ENCODE data around the gene SATB1.

The SATB1 gene

GRCh38 chr3:18442756-18443664 lies 17.9 kb upstream of the SATB1 start:
- Histone ChIP-seq H3K36me3 (no peaks in the 10 kb centered on the region), H3K4me3 (ENCODE audit: low read depth, low read length) (no peak overlapping the region), H3K27me3 (ENCODE audit: insufficient read depth, low read depth, severe bottlenecking) (peaks cover 26% of the 10 kb centered on the region), H3K27ac (no peak overlapping the region), H3K9me3 (ENCODE audit: severe bottlenecking) (no peaks in the 10 kb centered on the region)
- DNase-seq = no peak
- TF ChIP-seq CTCF (IDR thresholded peaks at IDR 0.05; ENCODE audit: low read depth, low read length) = no peak

- H3K27ac ChIP-seq = no peak overlapping the region
- no peak for TF ChIP-seq CTCF (IDR thresholded peaks at IDR 0.05; ENCODE audit: low read depth, low read length)
- H3K4me3 ChIP-seq (ENCODE audit: low read depth, low read length) = no peak overlapping the region
- no peak for DNase-seq
- H3K36me3 ChIP-seq = no peaks in the 10 kb centered on the region
- H3K9me3 ChIP-seq (ENCODE audit: severe bottlenecking) = no peaks in the 10 kb centered on the region
- H3K27me3 ChIP-seq (ENCODE audit: insufficient read depth, low read depth, severe bottlenecking) = peaks cover 26% of the 10 kb centered on the region
Measured at GRCh38 chr3:18441551-18441950, 16.4 kb upstream of the SATB1 start.

GRCh38 chr3:18440066-18440722 lies 15.1 kb upstream of the SATB1 start:
- Histone ChIP-seq H3K9me3 (ENCODE audit: severe bottlenecking) (no peaks in the 10 kb centered on the region), H3K27me3 (ENCODE audit: insufficient read depth, low read depth, severe bottlenecking) (peaks cover 16% of the 10 kb centered on the region), H3K4me3 (ENCODE audit: low read depth, low read length) (no peak overlapping the region), H3K27ac (no peak overlapping the region), H3K36me3 (no peaks in the 10 kb centered on the region)
- no peak for TF ChIP-seq CTCF (IDR thresholded peaks at IDR 0.05; ENCODE audit: low read depth, low read length)
- DNase-seq = no peak

GRCh38 chr3:18439281-18439680 lies 14.1 kb upstream of the SATB1 start:
- TF ChIP-seq CTCF (IDR thresholded peaks at IDR 0.05; ENCODE audit: low read depth, low read length) = no peak
- Histone ChIP-seq H3K27me3 (ENCODE audit: insufficient read depth, low read depth, severe bottlenecking) (peaks cover 14% of the 10 kb centered on the region), H3K27ac (no peak overlapping the region), H3K36me3 (no peaks in the 10 kb centered on the region), H3K9me3 (ENCODE audit: severe bottlenecking) (no peaks in the 10 kb centered on the region), H3K4me3 (ENCODE audit: low read depth, low read length) (no peak overlapping the region)
- DNase-seq = no peak

- no peaks in the 10 kb centered on the region for H3K36me3 ChIP-seq
- H3K27ac ChIP-seq = no peak overlapping the region
- no peak for DNase-seq
- no peak for TF ChIP-seq CTCF (IDR thresholded peaks at IDR 0.05; ENCODE audit: low read depth, low read length)
- no peaks in the 10 kb centered on the region for H3K9me3 ChIP-seq (ENCODE audit: severe bottlenecking)
- no peak overlapping the region for H3K4me3 ChIP-seq (ENCODE audit: low read depth, low read length)
- peaks cover 7% of the 10 kb centered on the region for H3K27me3 ChIP-seq (ENCODE audit: insufficient read depth, low read depth, severe bottlenecking)
Measured at GRCh38 chr3:18438586-18438985, 13.4 kb upstream of the SATB1 start.

Measured in WERI-Rb-1 (cell line).